Left forelimb (tissue), 1 donor: ENCODE results near the gene DLL3.
A peak's percentile ranks its signal among the peaks of the same experiment; 100 is the strongest.

Source experiments
- DNase-seq: peaks from one replicate; pipeline ENCODE4 v3.0.0-alpha.2; 2018; ENCODE audit warnings: low spot score

The DLL3 gene

GRCh38 chr19:39517432-39517831 is 18.7 kb downstream of the DLL3 start:
- no peak for DNase-seq

GRCh38 chr19:39518458-39518857 is 19.7 kb downstream of the DLL3 start:
- DNase-seq, result peak; percentile 20

GRCh38 chr19:39518975-39519374 is 20.2 kb downstream of the DLL3 start:
- no peak for DNase-seq

GRCh38 chr19:39520541-39521484 is 22.1 kb downstream of the DLL3 start:
- DNase-seq, result peak; percentile 33

GRCh38 chr19:39524495-39524894 is 25.7 kb downstream of the DLL3 start:
- DNase-seq, result peak; percentile 9

- DNase-seq, result peak; percentile 1
Observed at GRCh38 chr19:39525205-39525604, 26.5 kb downstream of the DLL3 start.

- no peak for DNase-seq
Observed at GRCh38 chr19:39531834-39532232, 33.1 kb downstream of the DLL3 start.

- peak; percentile 96 for DNase-seq
Observed at GRCh38 chr19:39532233-39533002, 33.7 kb downstream of the DLL3 start, which contains the start of gene EID2B. Gene EID2B (minus strand): TSS chr19:39532852. CDS start chr19:39532802, 50 bp downstream.

GRCh38 chr19:39533003-39533512 is 34.3 kb downstream of the DLL3 start:
- DNase-seq, result no peak

- peak; percentile 5 for DNase-seq
Observed at GRCh38 chr19:39533791-39534190, 35.0 kb downstream of the DLL3 start.

GRCh38 chr19:39539165-39539517 is 40.4 kb downstream of the DLL3 start:
- DNase-seq, result no peak

- peak; percentile 96 for DNase-seq
Observed at GRCh38 chr19:39539518-39540332, 41.0 kb downstream of the DLL3 start, which contains the start of gene EID2. Gene EID2 (minus strand): TSS chr19:39540161. CDS start chr19:39540079, 82 bp downstream.

- DNase-seq, result no peak
Observed at GRCh38 chr19:39540333-39540673, 41.6 kb downstream of the DLL3 start.

GRCh38 chr19:39542206-39542605 is 43.5 kb downstream of the DLL3 start:
- DNase-seq, result no peak

- no peak for DNase-seq
Observed at GRCh38 chr19:39543477-39543857, 44.7 kb downstream of the DLL3 start.

- no peak for DNase-seq
Observed at GRCh38 chr19:39544226-39544903, 45.6 kb downstream of the DLL3 start.

- no peak for DNase-seq
Observed at GRCh38 chr19:39544911-39545310, 46.2 kb downstream of the DLL3 start.

- DNase-seq, result no peak
Observed at GRCh38 chr19:39546599-39546998, 47.9 kb downstream of the DLL3 start.

GRCh38 chr19:39550197-39550596 is 51.5 kb downstream of the DLL3 start:
- no peak for DNase-seq

GRCh38 chr19:39553082-39553652 is 54.4 kb downstream of the DLL3 start:
- DNase-seq, result no peak
